ENCODE data around the gene CHAC1.

DNA sequence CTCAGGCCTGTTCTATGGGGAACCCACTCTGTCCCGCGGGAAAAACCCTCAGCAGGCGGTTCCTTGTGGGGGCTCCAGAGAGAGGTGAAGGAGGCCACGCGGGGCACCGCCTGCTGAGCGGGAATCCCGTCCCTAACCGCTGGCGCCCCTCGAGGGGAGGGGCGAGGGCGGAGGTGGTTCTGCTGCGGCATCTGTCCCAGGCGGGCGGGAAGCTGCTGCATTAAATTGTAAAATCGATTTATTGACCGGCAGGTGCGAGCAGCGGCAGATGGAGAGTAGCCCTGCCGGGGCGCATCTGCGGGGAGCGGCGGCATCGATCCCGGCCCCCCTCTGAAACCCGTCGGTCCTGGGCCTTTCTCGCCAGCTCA is 27.8 kb upstream of the CHAC1 start:
- TF ChIP-seq, protein P1, sequence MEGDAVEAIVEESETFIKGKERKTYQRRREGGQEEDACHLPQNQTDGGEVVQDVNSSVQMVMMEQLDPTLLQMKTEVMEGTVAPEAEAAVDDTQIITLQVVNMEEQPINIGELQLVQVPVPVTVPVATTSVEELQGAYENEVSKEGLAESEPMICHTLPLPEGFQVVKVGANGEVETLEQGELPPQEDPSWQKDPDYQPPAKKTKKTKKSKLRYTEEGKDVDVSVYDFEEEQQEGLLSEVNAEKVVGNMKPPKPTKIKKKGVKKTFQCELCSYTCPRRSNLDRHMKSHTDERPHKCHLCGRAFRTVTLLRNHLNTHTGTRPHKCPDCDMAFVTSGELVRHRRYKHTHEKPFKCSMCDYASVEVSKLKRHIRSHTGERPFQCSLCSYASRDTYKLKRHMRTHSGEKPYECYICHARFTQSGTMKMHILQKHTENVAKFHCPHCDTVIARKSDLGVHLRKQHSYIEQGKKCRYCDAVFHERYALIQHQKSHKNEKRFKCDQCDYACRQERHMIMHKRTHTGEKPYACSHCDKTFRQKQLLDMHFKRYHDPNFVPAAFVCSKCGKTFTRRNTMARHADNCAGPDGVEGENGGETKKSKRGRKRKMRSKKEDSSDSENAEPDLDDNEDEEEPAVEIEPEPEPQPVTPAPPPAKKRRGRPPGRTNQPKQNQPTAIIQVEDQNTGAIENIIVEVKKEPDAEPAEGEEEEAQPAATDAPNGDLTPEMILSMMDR (conservative IDR thresholded peaks at IDR 0.05; ENCODE audit: low read depth, low read length) = no peak
- TF ChIP-seq EZH2 (IDR thresholded peaks at IDR 0.05; ENCODE audit: borderline replicate concordance, low read depth, low read length, poor library complexity, severe bottlenecking) = no peak
